ENCODE data around the gene SLC10A3.

- TF ChIP-seq CTCF (IDR thresholded peaks at IDR 0.05; ENCODE audit: low read length) (no peak), EZH2 (IDR thresholded peaks at IDR 0.05; ENCODE audit: borderline replicate concordance, low read length) (no peak)
Measured at GRCh38 chrX:154488336-154489075, 1.9 kb downstream of the SLC10A3 start.

Measured in OCI-LY1 (cell line).